Urinary bladder (tissue), 4 donors: Measurements from ENCODE around the gene NT5C3A. TPM values are rescaled to one million over a fixed set of nuclear protein-coding genes. Genes with fewer than 3 reads are reported as not detected.

Experiments
- DNase-seq: peaks from one replicate; pipeline ENCODE4 v3.0.0-alpha.2; 2015; ENCODE audit errors: extremely low spot score
- H3K27ac ChIP-seq: one replicate; pipeline ENCODE4 v1.5.1; 2013; ENCODE audit warnings: low read depth, mild to moderate bottlenecking, moderate library complexity
- H3K36me3 ChIP-seq: one replicate; pipeline ENCODE4 v1.6.1; 2013; ENCODE audit warnings: mild to moderate bottlenecking, moderate library complexity; ENCODE audit not compliant: insufficient read depth
- H3K4me1 ChIP-seq: one replicate; pipeline ENCODE4 v1.6.1; 2013; ENCODE audit warnings: mild to moderate bottlenecking, moderate library complexity; ENCODE audit not compliant: insufficient read depth
- H3K4me3 ChIP-seq: one replicate; pipeline ENCODE4 v1.5.1; 2013; ENCODE audit warnings: low read depth, low read length
- WGBS: extraction: QIAGEN DNeasy Blood & Tissue Kit; methylation state at CpG from one replicate; pipeline ENCODE4 v1.1.7; 2013; 5-methylcytosine and 5-hydroxymethylcytosine counted together
- polyA plus RNA-seq: library from polyadenylated mRNA; stranded (reverse); fragments of 200-250 nt; gene quantifications from one replicate; pipeline ENCODE4 v1.2.3, GENCODE V29; 2013
- total RNA-seq: library from RNA; depleted of rRNA; stranded (reverse); fragments of >200 nt; gene quantifications from one replicate; pipeline ENCODE4 v1.2.3, GENCODE V29; 2014
- donor health status: healthy with polysubstance abuse.
- donor health status: healthy.

The NT5C3A gene
- total and polyA plus RNA-seq, 2 donors: 15.8 to 61.4 TPM

DNA sequence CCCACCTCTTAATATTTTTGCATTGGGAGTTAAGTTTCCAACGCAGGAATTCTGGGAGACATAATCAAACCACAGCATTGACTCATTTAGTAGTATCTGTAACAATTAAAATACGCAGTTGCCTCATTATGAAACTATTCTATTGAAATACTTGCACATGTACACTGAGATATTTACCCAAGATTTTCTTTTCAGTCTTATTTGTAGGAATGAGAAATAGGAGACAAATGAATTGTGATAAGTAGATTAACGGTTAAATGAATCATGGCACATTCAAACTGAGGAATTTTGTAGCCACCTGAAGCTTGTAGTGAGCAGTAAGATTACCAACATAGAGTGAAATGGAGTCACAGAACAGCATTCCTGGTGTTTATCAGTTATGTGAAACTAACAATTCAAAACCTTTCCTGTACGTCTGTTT is 28.5 kb upstream of the NT5C3A start:
- Histone ChIP-seq H3K36me3 (no peaks in the 10 kb centered on the region), H3K4me1 (no peaks in the 10 kb centered on the region), H3K27ac (no peak overlapping the region), H3K4me3 (no peak overlapping the region)
- no peak for DNase-seq
- WGBS: 92% methylated on average over 4 of the region's 4 CpGs

DNA sequence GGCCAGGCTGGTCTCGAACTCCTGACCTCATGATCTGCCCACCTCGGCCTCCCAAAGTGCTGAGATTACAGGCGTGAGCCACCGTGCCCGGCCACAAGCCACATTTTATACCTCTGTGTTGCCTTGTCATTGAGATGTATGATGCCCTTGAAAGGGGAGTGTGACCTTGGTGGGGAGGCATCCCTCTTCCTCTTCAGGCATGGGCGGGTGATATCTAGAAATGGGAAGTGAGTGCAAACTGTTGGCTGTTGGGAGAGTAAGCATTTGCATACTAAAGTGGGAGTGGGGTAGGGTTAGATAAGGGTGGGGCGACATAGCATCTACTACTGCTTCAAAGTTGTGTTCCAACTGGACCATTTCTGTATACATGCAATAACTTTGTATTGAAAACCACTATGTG is 26.6 kb upstream of the NT5C3A start:
- no peak overlapping the region for H3K4me3 ChIP-seq
- 92% methylated on average over 7 of the region's 7 CpGs for WGBS
- no peaks in the 10 kb centered on the region for H3K36me3 ChIP-seq
- no peaks in the 10 kb centered on the region for H3K4me1 ChIP-seq
- no peak overlapping the region for H3K27ac ChIP-seq
- DNase-seq: no peak

DNA sequence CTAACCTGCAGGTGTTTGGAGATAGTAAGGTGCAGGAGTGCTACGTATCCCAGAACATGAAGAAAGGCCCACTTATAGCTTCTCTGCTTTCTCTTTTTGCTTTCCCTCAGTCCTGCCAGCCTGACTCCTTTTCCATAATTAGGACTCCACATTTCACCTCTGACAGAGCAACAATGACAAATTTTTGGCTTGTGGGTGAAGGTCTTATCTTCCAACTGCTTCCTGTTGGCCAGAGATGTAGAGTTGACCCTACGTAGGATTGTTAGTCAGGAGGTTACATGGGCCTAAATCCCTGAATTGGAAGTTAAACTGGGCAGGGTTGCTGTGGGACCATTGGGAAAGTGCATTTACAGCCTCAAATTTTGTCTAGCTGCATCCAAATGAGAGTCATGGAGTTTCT is 25.3 kb upstream of the NT5C3A start:
- Histone ChIP-seq H3K27ac (no peak overlapping the region), H3K36me3 (no peaks in the 10 kb centered on the region), H3K4me1 (no peaks in the 10 kb centered on the region), H3K4me3 (no peak overlapping the region)
- WGBS: 85% methylated on average over 2 of the region's 2 CpGs
- DNase-seq: no peak

DNA sequence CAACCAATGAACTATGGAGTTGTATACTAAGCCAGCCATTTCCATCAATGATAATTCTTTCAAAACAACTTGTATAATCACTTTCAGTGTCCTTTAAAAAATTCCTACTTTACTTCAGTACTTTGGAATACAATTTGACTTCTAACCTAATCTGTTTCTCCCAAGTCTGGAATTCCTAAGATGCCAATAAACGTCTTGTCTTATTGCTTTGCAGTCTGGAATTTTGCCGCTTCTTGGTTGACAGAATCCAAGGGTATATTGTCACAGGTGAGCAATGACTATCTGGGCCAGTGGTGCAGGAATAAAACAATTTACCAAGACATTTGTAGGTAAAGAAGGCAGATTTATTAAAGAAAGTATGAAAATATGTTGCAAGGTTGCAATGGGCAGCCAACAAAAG is 24.8 kb upstream of the NT5C3A start:
- 18% methylated on average over 2 of the region's 2 CpGs for WGBS
- Histone ChIP-seq H3K4me1 (no peaks in the 10 kb centered on the region), H3K36me3 (no peaks in the 10 kb centered on the region), H3K4me3 (no peak overlapping the region), H3K27ac (no peak overlapping the region)
- no peak for DNase-seq

DNA sequence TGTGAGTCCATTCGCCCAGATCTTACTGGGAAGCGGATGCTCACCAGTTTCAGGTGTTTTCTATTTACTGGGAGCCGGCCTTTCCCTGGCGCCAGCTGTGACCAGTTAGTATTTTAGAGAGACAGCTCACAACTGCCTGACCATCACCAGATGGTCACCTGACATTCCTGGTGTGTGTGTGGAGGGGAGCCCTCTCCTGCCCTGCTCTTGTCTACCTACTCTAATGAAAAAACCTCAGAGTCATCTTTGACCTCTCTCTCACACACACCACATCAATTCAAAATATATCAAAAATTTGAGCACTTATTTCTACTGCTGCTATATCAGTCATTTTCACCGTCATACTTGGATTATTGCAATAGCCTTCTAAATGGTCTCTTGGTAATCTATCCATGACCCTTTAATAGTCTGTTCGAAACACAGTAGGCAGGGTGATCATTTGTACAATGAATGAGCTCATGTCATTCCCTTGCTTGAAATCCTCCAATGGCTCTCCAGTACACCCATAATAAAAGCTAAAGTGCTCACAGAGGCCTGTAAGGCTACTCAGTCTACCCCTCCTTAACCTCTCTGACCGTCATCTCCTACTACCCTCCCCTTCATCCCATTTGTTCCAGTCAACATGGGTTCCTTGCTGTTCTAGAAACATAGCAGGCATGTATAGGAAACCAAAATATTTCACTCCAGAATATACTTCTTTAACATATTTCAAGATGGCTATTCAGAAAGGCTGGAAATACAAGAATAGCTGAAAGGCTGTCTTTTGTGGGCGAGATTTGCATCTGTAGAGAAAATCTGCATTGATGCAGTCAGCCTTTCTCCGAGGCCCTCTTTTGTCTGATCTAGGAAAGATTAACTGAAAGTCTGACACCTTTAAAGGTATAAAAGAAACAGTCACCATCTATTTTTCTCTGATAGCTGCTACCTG is 17.5 kb upstream of the NT5C3A start:
- Histone ChIP-seq H3K4me1 (no peaks in the 10 kb centered on the region), H3K27ac (no peak overlapping the region), H3K4me3 (no peak overlapping the region), H3K36me3 (no peaks in the 10 kb centered on the region)
- WGBS: 86% methylated on average over 9 of the region's 9 CpGs
- no peak for DNase-seq

DNA sequence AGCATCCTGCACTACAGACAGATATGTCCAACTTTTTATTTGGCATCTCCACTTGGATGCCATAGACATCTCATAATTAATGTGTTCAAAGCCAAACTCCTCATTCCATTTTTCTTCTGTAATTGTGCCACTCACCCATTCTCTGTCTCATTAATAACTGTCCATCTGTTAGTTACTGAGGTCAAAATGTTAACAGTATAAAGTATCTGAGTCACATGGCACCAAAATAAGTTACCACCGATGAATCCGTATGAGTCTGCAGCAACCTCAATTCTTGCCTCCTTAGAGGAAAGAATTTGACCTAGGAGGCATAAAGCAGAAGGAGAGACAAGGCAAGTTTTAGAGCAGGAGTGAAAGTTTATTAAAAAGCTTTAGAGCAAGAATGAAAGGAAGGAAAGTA is 16.5 kb upstream of the NT5C3A start:
- H3K4me1 ChIP-seq: no peaks in the 10 kb centered on the region
- H3K4me3 ChIP-seq: no peak overlapping the region
- no peak overlapping the region for H3K27ac ChIP-seq
- 86% methylated on average over 2 of the region's 2 CpGs for WGBS
- H3K36me3 ChIP-seq: no peaks in the 10 kb centered on the region
- no peak for DNase-seq

DNA sequence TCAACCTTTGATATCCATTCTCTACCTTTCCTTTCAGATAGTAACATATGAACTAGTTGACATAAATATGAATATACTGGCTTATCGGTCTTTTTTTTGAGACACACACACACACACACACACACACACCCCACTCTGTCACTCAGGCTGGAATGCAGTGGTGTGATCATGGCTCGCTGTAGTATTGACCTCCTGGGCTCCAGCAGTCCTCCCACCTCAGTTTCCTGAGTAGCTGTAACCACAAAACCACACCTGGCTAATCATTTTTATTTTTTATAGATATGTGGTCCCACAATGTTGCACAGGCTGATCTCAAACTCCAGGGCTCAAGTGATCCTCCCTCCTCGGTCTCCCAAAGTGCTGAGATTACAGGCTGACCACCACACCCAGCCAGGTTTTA is 14.2 kb upstream of the NT5C3A start:
- H3K4me3 ChIP-seq: no peak overlapping the region
- no peaks in the 10 kb centered on the region for H3K4me1 ChIP-seq
- no peak overlapping the region for H3K27ac ChIP-seq
- 80% methylated on average over 3 of the region's 3 CpGs for WGBS
- no peaks in the 10 kb centered on the region for H3K36me3 ChIP-seq
- no peak for DNase-seq

DNA sequence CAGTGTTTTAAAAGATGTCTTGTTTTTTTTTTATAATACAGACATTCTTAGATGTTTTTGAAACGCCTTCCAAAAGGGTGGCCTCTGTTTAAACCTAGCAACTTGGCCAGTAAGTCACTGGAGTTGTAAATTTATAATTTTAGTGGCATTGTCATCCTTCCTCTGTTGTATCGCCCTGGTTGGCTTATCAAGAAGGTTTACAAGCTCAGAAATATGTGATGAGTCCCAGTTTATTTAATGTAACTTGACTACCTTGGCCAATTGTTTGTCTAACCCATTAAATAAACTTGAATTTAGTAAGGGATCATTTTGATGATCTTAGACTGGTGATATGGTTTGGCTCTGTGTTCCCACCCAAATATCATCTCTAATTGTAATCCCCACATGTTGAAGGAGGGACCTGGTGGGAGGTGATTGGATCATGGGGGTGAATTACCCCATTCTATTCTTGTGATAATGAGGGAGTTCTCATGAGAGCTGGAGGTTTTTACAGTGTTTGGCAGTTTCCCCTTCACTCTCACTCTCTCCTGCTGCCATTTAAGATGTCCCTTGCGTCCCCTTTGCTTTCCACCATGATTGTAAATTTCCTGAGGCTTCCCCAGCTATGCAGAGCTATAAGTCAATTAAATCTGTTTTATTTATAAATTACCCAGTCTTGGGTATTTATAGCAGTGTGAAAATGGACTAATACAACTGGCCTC is 13.4 kb upstream of the NT5C3A start:
- no peak overlapping the region for H3K27ac ChIP-seq
- DNase-seq: no peak
- no peaks in the 10 kb centered on the region for H3K36me3 ChIP-seq
- no peak overlapping the region for H3K4me3 ChIP-seq
- WGBS: 44% methylated on average over 3 of the region's 3 CpGs
- H3K4me1 ChIP-seq: no peaks in the 10 kb centered on the region

DNA sequence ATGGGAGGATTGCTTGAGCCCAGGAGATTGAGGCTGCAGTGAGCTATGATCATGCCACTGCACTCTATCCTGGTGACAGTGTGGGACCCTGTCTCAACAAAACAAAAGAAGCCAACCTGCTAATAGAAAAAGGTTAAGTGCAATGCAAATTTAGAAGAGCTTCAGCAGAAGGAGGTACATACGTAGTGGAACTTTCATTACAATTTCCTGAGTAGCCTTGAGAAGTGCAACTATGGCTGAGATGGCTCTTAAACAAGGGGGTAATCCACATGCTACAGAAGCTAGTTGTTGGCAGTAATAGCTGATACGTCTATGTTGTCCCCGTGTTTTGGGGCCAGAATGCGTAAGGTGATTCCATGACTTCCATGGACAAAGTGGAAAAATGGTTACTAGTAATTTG is 10.7 kb upstream of the NT5C3A start:
- H3K36me3 ChIP-seq: no peaks in the 10 kb centered on the region
- no peaks in the 10 kb centered on the region for H3K4me1 ChIP-seq
- H3K4me3 ChIP-seq: no peak overlapping the region
- WGBS: 77% methylated on average over 4 of the region's 4 CpGs
- no peak overlapping the region for H3K27ac ChIP-seq
- DNase-seq: no peak

DNA sequence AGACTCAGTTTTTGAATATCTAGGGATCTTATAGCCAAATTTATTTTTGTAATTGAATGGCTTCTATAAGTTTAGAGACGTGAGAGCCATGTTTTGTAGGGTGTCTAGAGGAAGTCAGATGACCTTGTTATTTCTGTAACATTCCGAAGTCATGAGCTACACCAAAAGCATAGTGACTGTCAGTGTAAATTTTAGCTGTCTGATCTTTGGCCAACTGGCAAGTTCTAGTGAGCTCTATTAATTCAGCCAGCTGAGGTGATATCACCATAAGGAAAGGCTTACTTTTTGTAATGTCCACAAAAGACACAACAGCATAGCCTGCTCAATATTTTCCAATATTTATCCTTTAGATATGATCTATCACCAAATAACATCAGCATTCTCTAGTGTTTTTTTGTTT is 9.9 kb upstream of the NT5C3A start:
- no peaks in the 10 kb centered on the region for H3K4me1 ChIP-seq
- no peak overlapping the region for H3K4me3 ChIP-seq
- 19% methylated on average over 2 of the region's 2 CpGs for WGBS
- no peak for DNase-seq
- H3K36me3 ChIP-seq: no peaks in the 10 kb centered on the region
- H3K27ac ChIP-seq: no peak overlapping the region

DNA sequence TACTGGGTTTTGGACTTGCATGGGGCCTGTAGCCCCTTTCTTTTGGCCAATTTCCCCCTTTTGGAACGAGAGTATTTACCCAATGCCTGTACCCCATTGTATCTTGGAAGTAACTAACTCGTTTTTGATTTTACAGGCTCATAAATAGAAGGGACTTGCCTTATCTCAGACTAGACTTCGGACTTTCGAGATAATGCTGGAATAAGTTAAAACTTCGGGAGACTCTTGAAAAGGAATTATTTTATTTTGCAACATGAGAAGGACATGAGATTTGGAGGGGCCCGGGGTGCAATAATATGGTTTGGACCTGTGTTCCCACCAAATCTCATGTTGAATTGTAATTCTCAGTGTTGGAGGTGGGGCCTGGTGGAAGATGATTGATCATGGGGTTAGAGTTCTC is 8.3 kb upstream of the NT5C3A start:
- Histone ChIP-seq H3K4me3 (no peak overlapping the region), H3K27ac (no peak overlapping the region), H3K36me3 (no peaks in the 10 kb centered on the region), H3K4me1 (no peaks in the 10 kb centered on the region)
- WGBS: 59% methylated on average over 6 of the region's 6 CpGs
- no peak for DNase-seq

DNA sequence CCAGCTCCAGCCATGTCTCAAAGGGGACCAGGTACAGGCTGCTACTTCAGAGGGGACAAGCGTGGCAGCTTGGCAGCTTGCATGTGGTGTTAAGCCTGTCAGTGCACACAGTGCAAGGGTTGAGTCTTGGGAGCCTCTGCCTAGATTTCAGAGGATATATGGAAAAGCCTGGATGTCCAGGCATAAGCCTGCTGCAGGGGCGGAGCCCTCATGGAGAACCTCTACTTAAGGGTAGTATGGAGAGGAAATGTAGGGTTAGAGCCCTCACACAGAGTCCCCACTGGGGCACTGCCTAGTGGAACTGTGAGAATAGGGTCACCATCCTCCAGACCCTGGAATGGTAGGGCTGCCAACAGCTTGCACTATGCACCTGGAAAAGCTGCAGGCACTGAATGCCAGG is 7.7 kb upstream of the NT5C3A start:
- H3K36me3 ChIP-seq: no peaks in the 10 kb centered on the region
- no peak overlapping the region for H3K27ac ChIP-seq
- no peak overlapping the region for H3K4me3 ChIP-seq
- DNase-seq: no peak
- H3K4me1 ChIP-seq: no peaks in the 10 kb centered on the region
- WGBS: 100% methylated on average over 2 of the region's 2 CpGs

DNA sequence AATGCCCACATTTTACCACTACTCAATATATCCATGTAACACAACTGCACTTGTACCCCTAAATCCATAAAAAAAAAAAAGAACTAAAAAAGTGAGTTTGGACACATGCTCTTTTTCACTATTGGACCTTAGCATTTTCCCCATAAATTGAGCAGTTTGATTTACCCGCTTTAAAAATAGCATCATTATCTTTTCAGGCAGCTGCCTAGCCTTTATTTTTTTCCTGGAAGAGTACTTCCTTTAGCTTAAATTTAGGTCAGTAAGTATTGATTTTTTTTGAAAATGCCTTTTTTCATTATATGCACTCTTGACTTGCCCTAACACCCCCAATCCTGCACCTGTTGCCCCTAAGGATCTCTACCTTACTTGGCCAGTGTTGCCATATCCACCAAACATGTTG is 5.3 kb upstream of the NT5C3A start:
- Histone ChIP-seq H3K4me3 (no peak overlapping the region), H3K36me3 (no peaks in the 10 kb centered on the region), H3K27ac (no peak overlapping the region), H3K4me1 (no peaks in the 10 kb centered on the region)
- WGBS: 72% methylated on average over 1 of the region's 1 CpG
- DNase-seq: no peak

DNA sequence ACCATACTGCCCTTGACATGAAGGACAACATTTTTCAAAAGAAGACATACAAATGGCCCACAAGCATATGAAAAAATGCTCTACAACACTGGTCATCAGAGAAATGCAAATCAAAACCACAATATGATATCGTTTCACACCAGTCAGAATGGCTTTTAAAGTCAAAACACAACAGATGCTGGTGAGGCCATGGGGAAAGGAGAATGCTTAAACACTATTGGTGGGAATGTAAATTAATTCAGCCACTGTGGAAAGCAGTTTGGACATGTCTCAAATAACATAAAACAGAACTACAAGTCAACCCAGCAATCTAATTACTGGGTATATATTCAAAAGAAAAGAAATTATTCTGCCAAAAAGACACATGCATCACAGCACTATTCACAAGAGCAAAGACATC is 4.2 kb upstream of the NT5C3A start:
- no peak for DNase-seq
- no peaks in the 10 kb centered on the region for H3K4me1 ChIP-seq
- WGBS: 96% methylated on average over 1 of the region's 1 CpG
- no peak overlapping the region for H3K4me3 ChIP-seq
- H3K36me3 ChIP-seq: no peaks in the 10 kb centered on the region
- H3K27ac ChIP-seq: no peak overlapping the region
